H9 (cell line): ENCODE data around the gene LRP1B. TPM values are rescaled to one million over a fixed set of nuclear protein-coding genes. Genes with fewer than 3 reads are reported as not detected.

Experiments
- DNase-seq: peaks from one replicate; pipeline ENCODE4 v3.0.0-alpha.2; 2017
- H2AFZ ChIP-seq: one replicate; pipeline ENCODE4 v1.6.1; 2013; ENCODE audit warnings: mild to moderate bottlenecking, low read length, control low read depth, moderate library complexity
- H2AK5ac ChIP-seq: 2 replicates; pipeline ENCODE4 v1.6.1; 2013; ENCODE audit warnings: low read length, control low read depth, mixed read lengths; ENCODE audit not compliant: insufficient read length
- H2BK120ac ChIP-seq: one replicate; pipeline ENCODE4 v1.6.1; 2013; ENCODE audit warnings: low read depth, mild to moderate bottlenecking, low read length, control low read depth, inconsistent platforms; ENCODE audit not compliant: poor library complexity, severe bottlenecking
- H2BK12ac ChIP-seq: 2 replicates; pipeline ENCODE4 v1.6.1; 2013; ENCODE audit warnings: low read length, control low read depth, mixed read lengths, low read depth; ENCODE audit not compliant: insufficient read length
- H2BK15ac ChIP-seq: 2 replicates; pipeline ENCODE4 v1.6.1; 2013; ENCODE audit warnings: low read depth, low read length, control low read depth
- H2BK20ac ChIP-seq: one replicate; pipeline ENCODE4 v1.6.1; 2013; ENCODE audit warnings: low read depth, mild to moderate bottlenecking, low read length, control low read depth, inconsistent platforms; ENCODE audit not compliant: poor library complexity, severe bottlenecking
- H2BK5ac ChIP-seq: 2 replicates; pipeline ENCODE4 v1.6.1; 2013; ENCODE audit warnings: low read length, control low read depth, mixed read lengths; ENCODE audit not compliant: insufficient read length
- H3K14ac ChIP-seq: 2 replicates; pipeline ENCODE4 v1.6.1; 2013; ENCODE audit warnings: low read length, control low read depth; ENCODE audit not compliant: insufficient read depth
- H3K18ac ChIP-seq: 2 replicates; pipeline ENCODE4 v1.6.1; 2013; ENCODE audit warnings: low read depth, mild to moderate bottlenecking, mixed read lengths, low read length, control low read depth; ENCODE audit not compliant: insufficient read length
- H3K23ac ChIP-seq: 2 replicates; pipeline ENCODE4 v1.6.1; 2013; ENCODE audit warnings: low read length, control low read depth, mixed read lengths, low read depth; ENCODE audit not compliant: insufficient read length
- H3K23me2 ChIP-seq: 2 replicates; pipeline ENCODE4 v1.6.1; 2013; ENCODE audit warnings: low read depth, mild to moderate bottlenecking, mixed read lengths, low read length, control low read depth; ENCODE audit not compliant: insufficient read length, poor library complexity, severe bottlenecking
- H3K27ac ChIP-seq: 2 replicates; pipeline ENCODE4 v1.5.1; 2013; ENCODE audit warnings: low read length, control low read depth, mixed read lengths, low read depth; ENCODE audit not compliant: insufficient read length
- H3K27me3 ChIP-seq: 2 replicates; pipeline ENCODE4 v1.6.1; 2013; ENCODE audit warnings: low read length, control low read depth, inconsistent platforms; ENCODE audit not compliant: insufficient read depth
- H3K4ac ChIP-seq: 2 replicates; pipeline ENCODE4 v1.6.1; 2013; ENCODE audit warnings: low read depth, mild to moderate bottlenecking, control low read depth, inconsistent platforms, low read length, moderate library complexity
- H3K4me1 ChIP-seq: 2 replicates; pipeline ENCODE4 v1.6.1; 2013; ENCODE audit warnings: low read length, control low read depth, inconsistent platforms; ENCODE audit not compliant: insufficient read depth
- H3K4me2 ChIP-seq: 2 replicates; pipeline ENCODE4 v1.6.1; 2013; ENCODE audit warnings: low read length, control low read depth, mixed read lengths; ENCODE audit not compliant: insufficient read length, insufficient read depth
- H3K56ac ChIP-seq: 2 replicates; pipeline ENCODE4 v1.6.1; 2013; ENCODE audit warnings: low read depth, mild to moderate bottlenecking, mixed read lengths, low read length, control low read depth; ENCODE audit not compliant: insufficient read length
- H3K79me1 ChIP-seq: 2 replicates; pipeline ENCODE4 v1.6.1; 2013; ENCODE audit warnings: low read depth, mild to moderate bottlenecking, moderate library complexity, low read length, control low read depth, inconsistent platforms; ENCODE audit not compliant: insufficient read depth, poor library complexity, severe bottlenecking
- H3K79me2 ChIP-seq: 2 replicates; pipeline ENCODE4 v1.6.1; 2013; ENCODE audit warnings: low read length, control low read depth, inconsistent platforms; ENCODE audit not compliant: insufficient read depth
- H3K9ac ChIP-seq: 2 replicates; pipeline ENCODE4 v1.6.1; 2013; ENCODE audit warnings: low read length, control low read depth, mixed read lengths; ENCODE audit not compliant: insufficient read length; ENCODE audit errors: extremely low read depth
- H3K9me3 ChIP-seq: one replicate; pipeline ENCODE4 v1.6.1; 2013; ENCODE audit warnings: low read depth, low read length, inconsistent platforms; ENCODE audit not compliant: control insufficient read depth
- H3T11ph ChIP-seq: one replicate; pipeline ENCODE4 v1.6.1; 2013; ENCODE audit warnings: mild to moderate bottlenecking, low read length, control low read depth, inconsistent platforms
- H4K20me1 ChIP-seq: one replicate; pipeline ENCODE4 v1.6.1; 2013; ENCODE audit not compliant: control insufficient read depth, insufficient read length, insufficient read depth
- H4K5ac ChIP-seq: 2 replicates; pipeline ENCODE4 v1.6.1; 2013; ENCODE audit warnings: low read depth, mild to moderate bottlenecking, mixed read lengths, low read length, control low read depth; ENCODE audit not compliant: insufficient read length
- H4K8ac ChIP-seq: replicated peaks from 2 replicates; pipeline ENCODE4 v1.6.1; 2013; ENCODE audit warnings: low read length, control low read depth, mixed read lengths, low read depth; ENCODE audit not compliant: insufficient read length
- H4K91ac ChIP-seq: 2 replicates; pipeline ENCODE4 v1.6.1; 2013; ENCODE audit warnings: low read depth, mild to moderate bottlenecking, moderate library complexity, mixed read lengths, low read length, control low read depth; ENCODE audit not compliant: insufficient read length
- H3K27ac Mint-ChIP-seq, 3 experiments: 2 replicates in 2 of 3; 3 replicates in 1 of 3; pipeline ENCODE4 v1.8.0; 2020 to 2021; ENCODE audit warnings: mixed read lengths in 3 of 3, mild to moderate bottlenecking in 1 of 3, moderate library complexity in 1 of 3
- H3K27me3 Mint-ChIP-seq: 2 replicates; pipeline ENCODE4 v1.8.0; 2021; ENCODE audit warnings: low read depth, mild to moderate bottlenecking, moderate library complexity, mixed read lengths
- H3K36me3 Mint-ChIP-seq, 3 experiments: 2 replicates in 2 of 3; 3 replicates in 1 of 3; pipeline ENCODE4 v1.8.0; 2020 to 2021; ENCODE audit warnings: low read depth in 3 of 3, mixed read lengths in 3 of 3; ENCODE audit not compliant: insufficient read depth in 1 of 3
- H3K4me1 Mint-ChIP-seq, 2 experiments: 2 replicates each; pipeline ENCODE4 v1.8.0; 2020; ENCODE audit warnings: mixed read lengths in 2 of 2
- H3K4me3 Mint-ChIP-seq, 2 experiments: 2 replicates in 1 of 2; 3 replicates in 1 of 2; pipeline ENCODE4 v1.8.0; 2020 to 2021; ENCODE audit warnings: mild to moderate bottlenecking in 2 of 2, mixed read lengths in 2 of 2, moderate library complexity in 1 of 2
- H3K9me3 Mint-ChIP-seq, 2 experiments: 2 replicates in 1 of 2; 3 replicates in 1 of 2; pipeline ENCODE4 v1.8.0; 2020; ENCODE audit warnings: mild to moderate bottlenecking in 2 of 2, mixed read lengths in 2 of 2, moderate library complexity in 1 of 2
- CTCF ChIP-seq: fragments of 200-600 bp; sonication (generic); conservative IDR thresholded peaks from 3 replicates; pipeline ENCODE4 v1.8.0; 2021; ENCODE audit warnings: antibody characterized with exemption, mild to moderate bottlenecking
- WGBS: extraction: QIAGEN DNeasy Blood & Tissue Kit; methylation state at CpG from one replicate; pipeline ENCODE4 v1.1.7; 2013; ENCODE audit warnings: missing lambda C conversion rate, low lambda C conversion rate, mixed read lengths; ENCODE audit not compliant: insufficient read length; ENCODE audit errors: extremely low coverage; 5-methylcytosine and 5-hydroxymethylcytosine counted together
- total RNA-seq: library from RNA; stranded (reverse); gene quantifications from 2 replicates; pipeline ENCODE4 v1.2.1, GENCODE V29; 2021

LRP1B gene
- total RNA-seq, 1 experiment from 2014 or later = not detected

- Mint-ChIP-seq H3K27me3 (no peaks in the 10 kb centered on the region), H3K36me3 (peaks cover 8 to 50% (median 22%) of the 10 kb centered on the region in 3 experiments), H3K4me1 (peaks cover 0 to 5% of the 10 kb centered on the region in 2 experiments; a peak in 1 of 4 replicates), H3K27ac (no peak overlapping the region), H3K9me3 (peaks cover 43 to 47% of the 10 kb centered on the region in 2 experiments), H3K4me3 (no peak overlapping the region)
- WGBS = no CpG with 5 or more reads among the region's 1 CpG
- TF ChIP-seq CTCF = no peak
- H4K8ac ChIP-seq = no peak overlapping the region
- H2BK120ac ChIP-seq = no peak overlapping the region
- no peaks in the 10 kb centered on the region for H3K27me3 ChIP-seq
- DNase-seq = no peak
- no peaks in the 10 kb centered on the region for H3K23me2 ChIP-seq
- H3K79me2 ChIP-seq = no peaks in the 10 kb centered on the region
- H3K14ac ChIP-seq = no peak overlapping the region
- H3K4me1 ChIP-seq = no peaks in the 10 kb centered on the region
- no peak overlapping the region for H2BK12ac ChIP-seq
- no peak overlapping the region for H3K27ac ChIP-seq
- no peak overlapping the region for H4K91ac ChIP-seq
- no peak overlapping the region for H3T11ph ChIP-seq
- no peaks in the 10 kb centered on the region for H3K79me1 ChIP-seq
- H3K56ac ChIP-seq = no peak overlapping the region
- H3K4me2 ChIP-seq = no peak overlapping the region
- no peak overlapping the region for H4K5ac ChIP-seq
- H2AK5ac ChIP-seq = no peak overlapping the region
- H2BK5ac ChIP-seq = no peak overlapping the region
- H3K4ac ChIP-seq = no peak overlapping the region
- no peaks in the 10 kb centered on the region for H3K9me3 ChIP-seq
- no peaks in the 10 kb centered on the region for H4K20me1 ChIP-seq
- no peak overlapping the region for H2BK20ac ChIP-seq
- no peak overlapping the region for H2BK15ac ChIP-seq
- H3K9ac ChIP-seq = no peak overlapping the region
- H2AFZ ChIP-seq = no peak overlapping the region
- H3K23ac ChIP-seq = no peak overlapping the region
- no peak overlapping the region for H3K18ac ChIP-seq
These were observed 1254.8 kb downstream of the LRP1B start for GRCh38 chr2:140876015-140876414.
